Stomach (tissue), 9 donors: ENCODE data around the gene SORL1. TPM values are rescaled to one million over a fixed set of nuclear protein-coding genes. Genes with fewer than 3 reads are reported as not detected.

Experiments
- DNase-seq, 2 donors: peaks; one replicate each; pipeline versions ENCODE4 v3.0.0 to v3.0.0-alpha.2; 2013 to 2019
- H3K27ac ChIP-seq, 5 donors: fragments of 200-600 bp in 4 of 5; sonication (generic) in 4 of 5; one replicate each; pipeline ENCODE4 v1.5.1; 2013 to 2019; ENCODE audit warnings: mild to moderate bottlenecking in 1 of 5, moderate library complexity in 1 of 5
- H3K27me3 ChIP-seq, 3 donors: fragments of 200-600 bp; sonication (generic); one replicate each; pipeline ENCODE4 v1.5.1; 2017 to 2019; ENCODE audit warnings: mixed run types in 1 of 3
- H3K36me3 ChIP-seq, 4 donors: fragments of 200-600 bp; sonication (generic); 1 replicate in 3 of 4; 2 replicates in 1 of 4; pipeline ENCODE4 v1.5.1; 2016 to 2019
- H3K4me1 ChIP-seq, 4 donors: fragments of 200-600 bp; sonication (generic); one replicate each; pipeline ENCODE4 v1.5.1; 2016 to 2019
- H3K4me3 ChIP-seq, 4 donors: fragments of 200-600 bp; sonication (generic) in 3 of 4; one replicate each; pipeline ENCODE4 v1.5.1; 2016 to 2019; ENCODE audit warnings: mild to moderate bottlenecking in 1 of 4
- H3K9me3 ChIP-seq, 4 donors: fragments of 200-600 bp; sonication (generic); one replicate each; pipeline ENCODE4 v1.5.1; 2016 to 2019
- CTCF ChIP-seq, 7 experiments: fragments of 450-650 bp in 4 of 7; fragments of 200-600 bp in 3 of 7; sonication (generic) in 3 of 7; IDR thresholded peaks; one replicate each; pipeline ENCODE4 v1.5.1; 2016 to 2019; ENCODE audit warnings: antibody characterized with exemption in 7 of 7, control low read depth in 2 of 7, mild to moderate bottlenecking in 1 of 7
- EP300 ChIP-seq: sonication (generic); formaldehyde crosslinking; IDR thresholded peaks from one replicate; pipeline ENCODE4 v1.6.1; 2017; ENCODE audit warnings: antibody characterized with exemption
- POLR2A ChIP-seq, 4 donors: fragments of 450-650 bp; IDR thresholded peaks; one replicate each; pipeline ENCODE4 v1.6.1; 2016; ENCODE audit warnings: antibody characterized with exemption in 4 of 4, control low read depth in 2 of 4, mild to moderate bottlenecking in 1 of 4, moderate library complexity in 1 of 4
- POLR2AphosphoS5 ChIP-seq, 3 donors: sonication (generic); formaldehyde crosslinking; IDR thresholded peaks; one replicate each; pipeline ENCODE4 v1.6.1; 2016; ENCODE audit warnings: antibody characterized with exemption in 3 of 3
- WGBS, 5 donors: extraction: QIAGEN DNeasy Blood & Tissue Kit in 3 of 5; methylation state at CpG; one replicate each; pipeline versions ENCODE4 v1.1.5 to v1.1.7; 2013 to 2018; 5-methylcytosine and 5-hydroxymethylcytosine counted together
- intact Hi-C: fragments of 100-400 bp; cut with DNase I; formaldehyde crosslinking; loops from one replicate; pipeline ENCODE4 v1.15.1; 2023; ENCODE audit warnings: low total_unique reads
- polyA plus RNA-seq, 3 donors: library from polyadenylated mRNA; stranded (reverse); fragments of 200-250 nt; gene quantifications; one replicate each; pipeline ENCODE4 v1.2.3, GENCODE V29; 2013
- total RNA-seq, 5 donors: library from RNA; depleted of rRNA; stranded (reverse); fragments of >200 nt; gene quantifications; one replicate each; pipeline versions ENCODE4 v1.1.0 to v1.2.3, GENCODE V29; 2014 to 2016
- donor health status: healthy with polysubstance abuse.
- donor health status: Bipolar disorder and iron deficiency.
- donor health status: healthy.

The SORL1 gene
- total and polyA plus RNA-seq, 8 donors: 0.76 to 161 (median 18.2) TPM

- peaks cover 0 to 5% (median 0%) of the 10 kb centered on the region in 4 donors for H3K36me3 ChIP-seq
- no peak overlapping the region for H3K4me3 ChIP-seq
- intact Hi-C loops: loop anchor here (10.0 kb wide), 1 partner anchor 223 kb away; no protein-coding TSS in a partner anchor
- no peaks in the 10 kb centered on the region for H3K4me1 ChIP-seq
- no peak overlapping the region for H3K27ac ChIP-seq
- no peaks in the 10 kb centered on the region for H3K27me3 ChIP-seq
- H3K9me3 ChIP-seq: no peaks in the 10 kb centered on the region
- TF ChIP-seq CTCF (IDR thresholded peaks at IDR 0.05) (no peak), POLR2AphosphoS5 (IDR thresholded peaks at IDR 0.05) (no peak), POLR2A (IDR thresholded peaks at IDR 0.05) (no peak), EP300 (no peak)
- 84 to 89% (median 84%) methylated on average over 1 of the region's 1 CpG for WGBS, 5 donors
- DNase-seq: no peak
These were observed 85.9 kb downstream of the SORL1 start for GRCh38 chr11:121538054-121538453.

- 74 to 84% (median 81%) methylated on average over 5 of the region's 5 CpGs for WGBS, 5 donors
- TF ChIP-seq POLR2AphosphoS5 (IDR thresholded peaks at IDR 0.05): no peak
- TF ChIP-seq POLR2A (IDR thresholded peaks at IDR 0.05): no peak
- no peak for TF ChIP-seq CTCF (IDR thresholded peaks at IDR 0.05)
- TF ChIP-seq EP300: no peak
- intact Hi-C loops: loop anchor here (10.0 kb wide), 1 partner anchor 224 kb away; no protein-coding TSS in a partner anchor
These were observed 86.9 kb downstream of the SORL1 start for GRCh38 chr11:121539000-121539399.

GRCh38 chr11:121540627-121541026 is 88.5 kb downstream of the SORL1 start:
- 68 to 87% (median 78%) methylated on average over 3 of the region's 3 CpGs for WGBS, 5 donors
- TF ChIP-seq POLR2AphosphoS5 (IDR thresholded peaks at IDR 0.05): no peak
- no peak for TF ChIP-seq CTCF (IDR thresholded peaks at IDR 0.05)
- TF ChIP-seq POLR2A (IDR thresholded peaks at IDR 0.05): no peak
- TF ChIP-seq EP300: no peak
- peaks cover 0 to 22% (median 20%) of the 10 kb centered on the region in 4 donors for H3K36me3 ChIP-seq
- intact Hi-C loops: no loop called here
- peaks cover 0 to under 1% (median 0%) of the 10 kb centered on the region in 4 donors for H3K4me1 ChIP-seq
- no peaks in the 10 kb centered on the region for H3K9me3 ChIP-seq
- H3K4me3 ChIP-seq: no peak overlapping the region
- DNase-seq: no peak
- H3K27ac ChIP-seq: no peak overlapping the region
- no peaks in the 10 kb centered on the region for H3K27me3 ChIP-seq

More at GRCh38 chr11:121539000-121539399, 86.9 kb downstream of the SORL1 start:
- H3K27me3 ChIP-seq: no peaks in the 10 kb centered on the region
- no peaks in the 10 kb centered on the region for H3K4me1 ChIP-seq
- no peak overlapping the region for H3K27ac ChIP-seq
- DNase-seq: no peak
- H3K9me3 ChIP-seq: no peaks in the 10 kb centered on the region
- H3K36me3 ChIP-seq: peaks cover 0 to 8% (median 6%) of the 10 kb centered on the region in 4 donors
- H3K4me3 ChIP-seq: no peak overlapping the region

- Histone ChIP-seq H3K27ac (no peak overlapping the region), H3K4me3 (no peak overlapping the region), H3K9me3 (no peaks in the 10 kb centered on the region), H3K27me3 (no peaks in the 10 kb centered on the region), H3K36me3 (peaks cover 0 to 35% (median 28%) of the 10 kb centered on the region in 4 donors), H3K4me1 (peaks cover 0 to 7% (median 0%) of the 10 kb centered on the region in 4 donors)
- intact Hi-C loops: no loop called here
- TF ChIP-seq CTCF (IDR thresholded peaks at IDR 0.05): no peak
- no peak for TF ChIP-seq POLR2AphosphoS5 (IDR thresholded peaks at IDR 0.05)
- TF ChIP-seq POLR2A (IDR thresholded peaks at IDR 0.05): no peak
- no peak for TF ChIP-seq EP300
- 85 to 96% (median 93%) methylated on average over 6 of the region's 6 CpGs for WGBS, 5 donors
- no peak for DNase-seq
These were observed 91.8 kb downstream of the SORL1 start for GRCh38 chr11:121543836-121544380.
